ENCODE results near the gene ANAPC5.
A peak's percentile ranks its signal among the peaks of the same experiment; 100 is the strongest.

- TF ChIP-seq CTCF (IDR thresholded peaks at IDR 0.05), result no peak
- TF ChIP-seq ATF2 (CRISPR knock-in tag; IDR thresholded peaks at IDR 0.05; ENCODE audit: borderline replicate concordance, low read depth), result no peak
- peak; percentile 65; the same call in 1 of the 2 replicates for TF ChIP-seq MAX (CRISPR knock-in tag; IDR thresholded peaks at IDR 0.05)
- no peak for TF ChIP-seq NR1H2 (CRISPR knock-in tag; IDR thresholded peaks at IDR 0.05)
- no peak for TF ChIP-seq E2F1 (CRISPR knock-in tag; IDR thresholded peaks at IDR 0.05)
- no peak for TF ChIP-seq TEAD1 (CRISPR knock-in tag; IDR thresholded peaks at IDR 0.05)
- no peak for TF ChIP-seq ZNF281 (CRISPR knock-in tag; IDR thresholded peaks at IDR 0.05)
- no peak for TF ChIP-seq CREB1 (CRISPR knock-in tag; IDR thresholded peaks at IDR 0.05)
- TF ChIP-seq ZNF423 (CRISPR knock-in tag; IDR thresholded peaks at IDR 0.05), result no peak
These were observed 56.2 kb downstream of the ANAPC5 start for GRCh38 chr12:121295746-121296617.
